GM12875 (cell line): ENCODE results near the gene RAD23B.

Experiments
- H3K4me3 ChIP-seq: one replicate; pipeline ENCODE4 v1.5.1; 2011; ENCODE audit warnings: low read depth, low read length, control low read depth
- TF ChIP-seq, protein P1 (sequence below): IDR thresholded peaks from 2 replicates; pipeline ENCODE4 v1.5.1; 2011; ENCODE audit warnings: low read depth, mild to moderate bottlenecking, control low read depth, inconsistent platforms, low read length, moderate library complexity, borderline replicate concordance; ENCODE audit not compliant: insufficient read depth

The RAD23B gene

GRCh38 chr9:107269254-107269653 lies 13.8 kb upstream of the RAD23B start:
- TF ChIP-seq, protein P1, sequence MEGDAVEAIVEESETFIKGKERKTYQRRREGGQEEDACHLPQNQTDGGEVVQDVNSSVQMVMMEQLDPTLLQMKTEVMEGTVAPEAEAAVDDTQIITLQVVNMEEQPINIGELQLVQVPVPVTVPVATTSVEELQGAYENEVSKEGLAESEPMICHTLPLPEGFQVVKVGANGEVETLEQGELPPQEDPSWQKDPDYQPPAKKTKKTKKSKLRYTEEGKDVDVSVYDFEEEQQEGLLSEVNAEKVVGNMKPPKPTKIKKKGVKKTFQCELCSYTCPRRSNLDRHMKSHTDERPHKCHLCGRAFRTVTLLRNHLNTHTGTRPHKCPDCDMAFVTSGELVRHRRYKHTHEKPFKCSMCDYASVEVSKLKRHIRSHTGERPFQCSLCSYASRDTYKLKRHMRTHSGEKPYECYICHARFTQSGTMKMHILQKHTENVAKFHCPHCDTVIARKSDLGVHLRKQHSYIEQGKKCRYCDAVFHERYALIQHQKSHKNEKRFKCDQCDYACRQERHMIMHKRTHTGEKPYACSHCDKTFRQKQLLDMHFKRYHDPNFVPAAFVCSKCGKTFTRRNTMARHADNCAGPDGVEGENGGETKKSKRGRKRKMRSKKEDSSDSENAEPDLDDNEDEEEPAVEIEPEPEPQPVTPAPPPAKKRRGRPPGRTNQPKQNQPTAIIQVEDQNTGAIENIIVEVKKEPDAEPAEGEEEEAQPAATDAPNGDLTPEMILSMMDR = no peak

DNA sequence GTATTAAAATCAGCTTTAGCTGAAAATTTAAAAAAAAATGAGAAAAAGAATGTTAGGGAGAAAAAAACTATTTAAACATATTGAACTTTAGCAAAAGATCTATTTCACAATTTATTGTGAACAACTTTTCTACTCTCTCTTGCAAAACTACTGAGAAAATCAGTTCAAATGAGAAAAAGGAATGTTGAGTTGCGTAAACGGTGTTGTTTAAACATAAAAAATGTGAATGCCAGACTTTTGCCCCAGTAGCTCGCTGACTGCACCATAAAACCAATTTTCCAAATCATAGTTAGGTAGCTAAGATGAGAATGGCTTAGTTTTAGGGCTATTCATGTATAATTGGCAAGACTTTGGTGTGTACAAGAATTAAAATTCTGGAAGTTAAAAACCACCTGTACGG lies 13.4 kb upstream of the RAD23B start:
- no peak overlapping the region for H3K4me3 ChIP-seq
- TF ChIP-seq, protein P1 = no peak

More at GRCh38 chr9:107269254-107269653, 13.8 kb upstream of the RAD23B start:
- H3K4me3 ChIP-seq = no peak overlapping the region

DNA sequence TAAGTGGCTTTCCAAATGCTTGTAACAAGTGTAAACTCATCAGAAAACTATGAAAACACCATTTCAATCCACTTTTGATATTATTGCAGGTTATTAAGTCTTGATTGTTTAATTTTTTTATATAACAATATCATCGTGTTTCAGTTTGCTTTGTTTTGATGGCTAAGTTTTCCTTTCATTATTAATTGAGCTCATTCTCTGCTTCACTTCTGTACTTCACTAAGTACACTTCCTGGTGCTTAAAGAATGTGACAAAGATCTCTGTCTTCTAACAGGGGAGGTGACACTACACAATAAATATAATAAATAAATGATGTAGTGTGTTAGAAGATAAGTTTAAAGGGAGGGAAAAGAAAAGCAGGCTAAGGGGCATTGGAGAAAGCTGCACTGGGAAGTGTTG lies 13.0 kb upstream of the RAD23B start:
- TF ChIP-seq, protein P1 = no peak
- H3K4me3 ChIP-seq = no peak overlapping the region

- TF ChIP-seq, protein P1 = no peak
- H3K4me3 ChIP-seq = no peak overlapping the region
These were observed 12.5 kb upstream of the RAD23B start for GRCh38 chr9:107270580-107270979.

DNA sequence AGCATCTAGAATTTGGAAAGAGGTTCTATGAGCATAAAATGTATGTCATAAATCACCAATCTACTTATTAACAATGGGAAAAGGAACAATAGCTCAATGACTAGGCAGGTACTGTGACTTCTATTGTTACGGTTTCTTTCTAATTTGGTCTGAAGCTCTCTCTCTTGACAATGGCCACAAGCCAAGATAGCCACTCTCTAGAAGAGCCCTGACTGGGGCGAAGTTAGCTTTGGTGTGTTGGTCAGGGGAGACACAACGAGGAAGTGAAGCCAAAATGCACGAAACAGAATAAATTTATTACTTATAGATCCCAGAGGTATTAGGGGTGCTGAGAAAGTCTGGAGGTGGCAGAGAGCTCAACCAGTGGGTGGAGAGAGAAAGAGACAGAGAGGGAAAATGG lies 9.4 kb upstream of the RAD23B start:
- no peak overlapping the region for H3K4me3 ChIP-seq
- TF ChIP-seq, protein P1 = no peak

- no peak overlapping the region for H3K4me3 ChIP-seq
- TF ChIP-seq, protein P1 = peak; percentile 22; the same call in 1 of the 2 replicates
These were observed 9.0 kb upstream of the RAD23B start for GRCh38 chr9:107274096-107274495.

GRCh38 chr9:107274953-107275422 lies 8.1 kb upstream of the RAD23B start:
- TF ChIP-seq, protein P1 = no peak
- no peak overlapping the region for H3K4me3 ChIP-seq
